LNCaP clone FGC (cell line): ENCODE results near the gene CDHR5.

Experiments used
- DNase-seq: peaks from one replicate; pipeline ENCODE4 v3.0.0-alpha.2; 2011; ENCODE audit warnings: low read depth
- H3K4me3 ChIP-seq: 2 replicates; pipeline ENCODE4 v1.5.1; 2011; ENCODE audit warnings: mild to moderate bottlenecking, low read depth, low read length, control low read depth
- TF ChIP-seq, protein P1 (sequence below): IDR thresholded peaks from 2 replicates; pipeline ENCODE4 v1.5.1; 2012; ENCODE audit warnings: mild to moderate bottlenecking; ENCODE audit not compliant: control insufficient read depth, insufficient read depth; ENCODE audit errors: extremely low read depth

Gene CDHR5

DNA sequence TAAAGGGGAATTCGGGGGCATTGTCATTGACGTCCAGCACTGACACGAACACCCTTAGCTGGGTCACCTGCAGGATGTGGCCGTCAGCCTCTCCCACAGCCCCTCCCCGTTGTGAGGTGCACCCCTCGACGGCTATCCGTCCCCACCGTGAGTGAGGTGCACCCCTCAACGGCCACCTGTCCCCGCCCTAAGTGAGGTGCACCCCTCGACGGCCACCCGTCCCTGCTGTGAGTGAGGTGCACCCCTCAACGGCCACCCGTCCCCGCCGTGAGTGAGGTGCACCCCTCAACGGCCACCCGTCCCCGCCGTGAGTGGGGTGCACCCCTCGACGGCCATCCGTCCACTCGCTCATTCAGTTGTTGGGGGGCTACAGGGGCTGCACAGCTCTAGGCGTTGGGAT is 2.9 kb downstream of the CDHR5 start:
- no peak overlapping the region for H3K4me3 ChIP-seq
- TF ChIP-seq, protein P1, sequence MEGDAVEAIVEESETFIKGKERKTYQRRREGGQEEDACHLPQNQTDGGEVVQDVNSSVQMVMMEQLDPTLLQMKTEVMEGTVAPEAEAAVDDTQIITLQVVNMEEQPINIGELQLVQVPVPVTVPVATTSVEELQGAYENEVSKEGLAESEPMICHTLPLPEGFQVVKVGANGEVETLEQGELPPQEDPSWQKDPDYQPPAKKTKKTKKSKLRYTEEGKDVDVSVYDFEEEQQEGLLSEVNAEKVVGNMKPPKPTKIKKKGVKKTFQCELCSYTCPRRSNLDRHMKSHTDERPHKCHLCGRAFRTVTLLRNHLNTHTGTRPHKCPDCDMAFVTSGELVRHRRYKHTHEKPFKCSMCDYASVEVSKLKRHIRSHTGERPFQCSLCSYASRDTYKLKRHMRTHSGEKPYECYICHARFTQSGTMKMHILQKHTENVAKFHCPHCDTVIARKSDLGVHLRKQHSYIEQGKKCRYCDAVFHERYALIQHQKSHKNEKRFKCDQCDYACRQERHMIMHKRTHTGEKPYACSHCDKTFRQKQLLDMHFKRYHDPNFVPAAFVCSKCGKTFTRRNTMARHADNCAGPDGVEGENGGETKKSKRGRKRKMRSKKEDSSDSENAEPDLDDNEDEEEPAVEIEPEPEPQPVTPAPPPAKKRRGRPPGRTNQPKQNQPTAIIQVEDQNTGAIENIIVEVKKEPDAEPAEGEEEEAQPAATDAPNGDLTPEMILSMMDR, result no peak
- DNase-seq, result no peak

DNA sequence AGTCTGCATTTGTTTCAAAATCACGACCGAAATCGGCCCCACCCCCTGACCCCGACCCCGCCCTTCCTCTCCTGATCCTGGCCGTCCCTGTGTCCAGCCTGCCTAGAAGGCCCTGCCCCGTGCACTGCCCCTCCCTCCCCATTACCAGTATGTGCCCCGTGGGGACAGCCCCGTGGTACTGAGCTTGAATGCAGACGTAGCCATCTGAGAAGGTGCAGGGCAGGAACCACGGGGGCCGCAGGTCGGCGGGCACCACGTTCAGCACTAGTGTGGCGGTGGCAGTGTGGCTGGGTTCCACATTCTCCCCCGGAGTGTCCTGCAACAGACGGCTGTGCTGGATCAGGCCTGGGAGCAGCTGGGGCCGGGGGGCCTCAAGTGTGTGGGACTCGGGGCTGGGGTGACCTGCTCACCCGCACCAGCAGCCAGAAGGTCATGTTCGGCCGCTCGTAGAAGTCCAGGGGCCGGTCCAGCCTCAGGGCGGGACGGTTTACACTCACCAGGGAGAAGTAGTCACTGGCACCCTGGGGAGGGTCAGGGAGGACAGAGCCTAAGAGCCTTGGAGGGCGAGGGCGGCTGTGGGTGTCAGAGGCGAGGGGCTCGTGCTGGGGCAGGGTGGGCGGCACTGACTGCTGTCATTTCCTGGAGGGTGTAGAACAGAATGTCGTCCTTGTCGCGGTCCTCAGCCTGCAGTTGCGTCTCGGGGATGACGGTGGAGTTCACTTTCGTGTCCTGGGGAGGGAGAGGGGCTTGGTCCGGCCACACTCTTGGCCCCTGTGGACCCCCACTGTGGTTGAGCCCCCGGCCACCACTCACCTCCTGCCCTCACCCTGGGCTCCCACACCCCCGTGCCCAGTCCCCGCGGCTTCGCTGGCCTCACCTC is 3.6 kb downstream of the CDHR5 start:
- TF ChIP-seq, protein P1, result no peak
- no peak for DNase-seq
- no peak overlapping the region for H3K4me3 ChIP-seq

- DNase-seq, result no peak
- TF ChIP-seq, protein P1, result no peak
- H3K4me3 ChIP-seq, result no peak overlapping the region
Observed at GRCh38 chr11:620201-620600, 4.6 kb downstream of the CDHR5 start.

GRCh38 chr11:619628-620050 is 5.1 kb downstream of the CDHR5 start:
- DNase-seq, result no peak
- TF ChIP-seq, protein P1, result no peak
- H3K4me3 ChIP-seq, result no peak overlapping the region

GRCh38 chr11:618856-619627 is 5.7 kb downstream of the CDHR5 start:
- no peak overlapping the region for H3K4me3 ChIP-seq
- no peak for DNase-seq
- TF ChIP-seq, protein P1, result no peak

DNA sequence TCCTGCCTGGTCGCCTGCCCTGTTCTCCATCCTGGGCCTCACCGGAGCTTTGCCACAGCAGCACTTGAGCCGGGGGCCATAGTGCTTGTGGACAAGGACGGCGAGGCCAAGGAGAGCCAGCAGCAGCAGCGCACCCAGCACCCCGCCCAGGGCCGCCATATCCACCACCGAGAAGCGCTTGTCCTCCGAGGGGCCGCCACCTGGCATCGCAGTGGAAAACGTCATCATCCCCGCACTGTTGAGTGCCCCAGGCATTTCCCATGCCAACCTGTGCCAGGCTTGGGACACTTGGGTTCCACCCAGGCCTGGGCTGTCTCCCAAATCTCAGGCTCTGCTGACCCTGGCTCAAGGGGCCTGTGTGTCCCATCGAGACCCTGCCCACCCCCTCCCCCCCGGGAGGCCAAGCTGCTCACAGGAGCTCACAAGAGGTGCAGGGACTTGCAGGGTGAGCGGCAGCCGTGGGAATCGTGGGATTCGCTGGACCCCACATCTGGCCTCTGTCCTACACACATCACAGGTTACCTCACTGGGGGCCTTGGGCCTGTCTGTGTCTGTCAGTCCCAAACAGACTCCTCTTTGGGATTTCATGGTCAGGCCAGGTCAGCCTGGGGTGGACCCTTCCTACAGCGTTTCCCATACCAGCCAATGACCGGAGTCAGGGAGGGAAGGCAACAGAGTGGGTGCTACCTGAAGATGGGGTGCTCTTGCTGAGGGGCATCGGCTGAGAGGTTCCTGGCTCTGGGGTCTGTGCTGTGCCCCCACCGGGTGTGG is 6.7 kb downstream of the CDHR5 start:
- TF ChIP-seq, protein P1, result no peak
- DNase-seq, result no peak

More for the DNA sequence above, 6.7 kb downstream of the CDHR5 start:
- H3K4me3 ChIP-seq, result no peak overlapping the region
